A549 treated with CpdA at 1 μM for 4 hours (cell line): Measurements from ENCODE around the gene FAM222A. TPM values are rescaled to one million over a fixed set of nuclear protein-coding genes. Genes with fewer than 3 reads are reported as not detected.

Experiments used
- total RNA-seq: library from RNA; stranded (reverse); fragments of 200-300 nt; extraction: Qiagen RNA extraction; gene quantifications from 5 replicates; pipeline ENCODE4 v1.2.3, GENCODE V29; 2022; ENCODE audit warnings: low read depth

FAM222A gene
- 3.1 to 7.6 TPM (median 6.5 TPM) in 5 replicates for total RNA-seq

DNA sequence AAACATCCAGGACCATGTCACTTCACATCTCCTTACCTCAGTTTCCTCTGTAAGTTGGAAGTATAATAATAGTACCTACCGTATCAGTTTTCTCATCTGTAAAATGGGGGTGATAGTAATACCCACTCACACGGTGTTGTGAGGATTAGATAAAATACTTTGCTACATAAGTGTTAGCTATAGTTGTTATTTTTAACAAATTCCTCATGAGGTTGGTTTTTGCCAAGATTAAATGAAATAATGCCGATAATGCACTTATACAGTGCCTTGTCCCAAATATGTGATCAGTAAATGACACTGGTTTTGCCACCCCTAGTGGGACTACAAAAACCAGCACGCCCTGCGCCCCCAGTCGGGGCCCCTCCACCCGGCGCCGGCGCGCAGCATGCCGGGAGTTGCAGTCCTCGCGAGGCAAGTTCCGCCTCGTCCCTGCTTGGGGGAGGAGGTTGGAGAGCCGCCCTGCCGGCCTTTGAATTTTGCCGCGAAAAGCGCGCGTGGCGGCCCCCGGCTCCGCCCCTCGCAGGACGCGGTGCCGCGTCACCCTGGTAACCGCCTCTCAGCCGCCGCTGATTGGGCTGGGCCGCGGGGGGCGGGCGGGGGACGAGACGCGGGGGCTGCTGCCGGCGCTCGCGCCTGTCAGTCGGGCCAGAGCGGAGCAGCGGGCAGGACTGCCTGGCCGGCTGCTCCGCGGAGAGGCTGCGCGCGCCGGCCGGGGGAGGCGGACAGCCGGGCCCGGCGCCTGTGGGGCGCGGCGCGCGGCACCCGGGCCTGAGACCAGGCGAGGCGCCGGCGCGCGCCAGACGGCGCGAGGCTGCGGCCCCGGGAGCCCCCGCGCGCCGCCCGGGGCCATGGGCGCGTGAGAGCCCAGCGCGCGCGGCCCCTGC, at the start of gene FAM222A:
Gene FAM222A (plus strand): TSS at position 639 of the 884 bp plus-strand sequence. CDS start 30,322 bp downstream, outside the sequence.

Other genes starting within 250 kb of the FAM222A start
- 37.9 to 57.0 TPM (median 42.0 TPM) in 5 replicates for gene KCTD10, start 236.5 kb upstream of the FAM222A start, total RNA-seq
- 12.2 to 17.8 TPM (median 14.7 TPM) in 5 replicates for gene UBE3B, start 236.2 kb upstream of the FAM222A start, total RNA-seq
- gene MMAB, start 140.3 kb upstream of the FAM222A start, total RNA-seq: 24.0 to 31.4 TPM (median 27.6 TPM) in 5 replicates
- 6.5 to 9.7 TPM (median 7.7 TPM) in 5 replicates for gene MVK, start 140.0 kb upstream of the FAM222A start, total RNA-seq
- gene TRPV4, start 119.6 kb downstream of the FAM222A start, total RNA-seq: 0.07 to 0.11 TPM (median 0.09 TPM) in 4 of 5 replicates, not detected in the other
- 19.3 to 21.2 TPM (median 19.9 TPM) in 5 replicates for gene GLTP, start 166.7 kb downstream of the FAM222A start, total RNA-seq
- gene TCHP, start 186.4 kb downstream of the FAM222A start, total RNA-seq: 16.4 to 22.1 TPM (median 18.2 TPM) in 5 replicates